Measurements from ENCODE around the gene KRT222. TPM values are rescaled to one million over a fixed set of nuclear protein-coding genes. Genes with fewer than 3 reads are reported as not detected.

The KRT222 gene
- total RNA-seq, result not detected
- not detected for polyA plus RNA-seq

GRCh38 chr17:40664582-40665333, at the start of gene KRT222:
TSS of gene KRT222 (minus strand) at chr17:40665177. CDS start at chr17:40665099, 78 bp downstream.
- no peak for DNase-seq
- no peak within 1 kb of the TSS for H3K27ac ChIP-seq (ENCODE audit: low read depth, low read length)
- H3K4me1 ChIP-seq (ENCODE audit: insufficient read depth, low read length), result peaks cover 5% of the 10 kb centered on the region
- H3K4me3 ChIP-seq (ENCODE audit: low read length), result no peak within 1 kb of the TSS
- H3K4me1 Mint-ChIP-seq, result peaks cover 0 to 8% (median 4%) of the 10 kb centered on the region in 3 donors
- no peaks in the 10 kb centered on the region for H3K36me3 ChIP-seq (ENCODE audit: insufficient read depth, low read length)
- H3K36me3 Mint-ChIP-seq, result no peaks in the 10 kb centered on the region
- POLR2A ChIA-PET, result no interaction called here
- no peaks in the 10 kb centered on the region for H3K9me3 ChIP-seq (ENCODE audit: low read length)
- CTCF ChIA-PET, result no interaction called here
- H3K9me3 Mint-ChIP-seq, result no peaks in the 10 kb centered on the region
- H3K4me3 Mint-ChIP-seq, result peak within 1 kb of the TSS in 1 of 7 donors; percentile 24
- peak within 1 kb of the TSS in 2 of 8 donors; percentile 20 to 40 for H3K27ac Mint-ChIP-seq
- peaks cover 26 to 47% of the 10 kb centered on the region in 2 donors for H3K27me3 Mint-ChIP-seq
- H3K27me3 ChIP-seq (ENCODE audit: insufficient read depth, low read length, poor library complexity, severe bottlenecking), result peaks cover 4% of the 10 kb centered on the region

GRCh38 chr17:40714473-40714872, 49.5 kb upstream of the KRT222 start:
- no peaks in the 10 kb centered on the region for H3K27me3 ChIP-seq (ENCODE audit: insufficient read depth, low read length, poor library complexity, severe bottlenecking)
- H3K27ac ChIP-seq (ENCODE audit: low read depth, low read length), result no peak overlapping the region
- Mint-ChIP-seq H3K36me3 (no peaks in the 10 kb centered on the region), H3K4me1 (no peaks in the 10 kb centered on the region), H3K27me3 (peaks cover 18 to 35% of the 10 kb centered on the region in 2 donors), H3K4me3 (no peak overlapping the region), H3K9me3 (no peaks in the 10 kb centered on the region), H3K27ac (no peak overlapping the region)
- H3K4me3 ChIP-seq (ENCODE audit: low read length), result no peak overlapping the region
- POLR2A ChIA-PET, result no interaction called here
- DNase-seq, result no peak
- no peaks in the 10 kb centered on the region for H3K4me1 ChIP-seq (ENCODE audit: insufficient read depth, low read length)
- CTCF ChIA-PET, result no interaction called here
- no peaks in the 10 kb centered on the region for H3K9me3 ChIP-seq (ENCODE audit: low read length)
- H3K36me3 ChIP-seq (ENCODE audit: insufficient read depth, low read length), result no peaks in the 10 kb centered on the region

- ChIA-PET POLR2A (no interaction called here), CTCF (no interaction called here)
- H3K27ac ChIP-seq (ENCODE audit: low read depth, low read length), result no peak overlapping the region
- H3K27me3 ChIP-seq (ENCODE audit: insufficient read depth, low read length, poor library complexity, severe bottlenecking), result no peaks in the 10 kb centered on the region
- H3K4me3 ChIP-seq (ENCODE audit: low read length), result no peak overlapping the region
- H3K4me1 ChIP-seq (ENCODE audit: insufficient read depth, low read length), result no peaks in the 10 kb centered on the region
- H3K27ac Mint-ChIP-seq, result no peak overlapping the region
- no peaks in the 10 kb centered on the region for H3K9me3 Mint-ChIP-seq
- H3K4me3 Mint-ChIP-seq, result no peak overlapping the region
- H3K4me1 Mint-ChIP-seq, result no peaks in the 10 kb centered on the region
- no peaks in the 10 kb centered on the region for H3K36me3 ChIP-seq (ENCODE audit: insufficient read depth, low read length)
- no peaks in the 10 kb centered on the region for H3K9me3 ChIP-seq (ENCODE audit: low read length)
- H3K36me3 Mint-ChIP-seq, result no peaks in the 10 kb centered on the region
- DNase-seq, result no peak
- H3K27me3 Mint-ChIP-seq, result peaks cover 20 to 55% of the 10 kb centered on the region in 2 donors
Observed at GRCh38 chr17:40707745-40708144, 42.8 kb upstream of the KRT222 start.

DNA sequence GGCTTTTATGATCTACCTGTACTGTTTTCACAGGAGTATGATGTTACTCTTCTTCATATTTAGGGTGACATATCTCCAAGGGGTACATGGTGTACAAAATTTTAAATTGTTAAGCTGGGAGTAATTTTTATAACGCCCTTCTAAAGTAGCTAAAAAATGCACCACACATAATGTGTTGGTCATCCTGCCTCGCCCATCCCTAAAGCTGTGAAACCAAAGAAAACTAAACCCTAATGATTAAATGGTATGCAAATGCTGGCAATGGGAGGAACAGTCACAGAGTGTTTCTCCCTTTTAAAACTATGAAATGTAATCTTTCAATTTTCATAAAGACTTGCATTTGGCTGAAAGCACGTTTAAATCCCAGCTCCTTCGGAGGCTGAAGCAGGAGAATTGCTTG, 40.6 kb upstream of the KRT222 start:
- Histone ChIP-seq H3K27ac (ENCODE audit: low read depth, low read length) (no peak overlapping the region), H3K27me3 (ENCODE audit: insufficient read depth, low read length, poor library complexity, severe bottlenecking) (no peaks in the 10 kb centered on the region), H3K4me1 (ENCODE audit: insufficient read depth, low read length) (no peaks in the 10 kb centered on the region), H3K36me3 (ENCODE audit: insufficient read depth, low read length) (no peaks in the 10 kb centered on the region), H3K9me3 (ENCODE audit: low read length) (no peaks in the 10 kb centered on the region), H3K4me3 (ENCODE audit: low read length) (no peak overlapping the region)
- Mint-ChIP-seq H3K36me3 (no peaks in the 10 kb centered on the region), H3K4me3 (no peak overlapping the region), H3K27ac (no peak overlapping the region), H3K4me1 (no peaks in the 10 kb centered on the region), H3K9me3 (no peaks in the 10 kb centered on the region), H3K27me3 (peaks cover 18 to 56% of the 10 kb centered on the region in 2 donors)
- ChIA-PET CTCF (interaction anchor here (0.7 to 1.3 kb wide), 2 partner anchors 18 to 1023 kb away, joined by 3 read pairs; no protein-coding TSS in a partner anchor), POLR2A (no interaction called here)
- DNase-seq, result no peak

DNA sequence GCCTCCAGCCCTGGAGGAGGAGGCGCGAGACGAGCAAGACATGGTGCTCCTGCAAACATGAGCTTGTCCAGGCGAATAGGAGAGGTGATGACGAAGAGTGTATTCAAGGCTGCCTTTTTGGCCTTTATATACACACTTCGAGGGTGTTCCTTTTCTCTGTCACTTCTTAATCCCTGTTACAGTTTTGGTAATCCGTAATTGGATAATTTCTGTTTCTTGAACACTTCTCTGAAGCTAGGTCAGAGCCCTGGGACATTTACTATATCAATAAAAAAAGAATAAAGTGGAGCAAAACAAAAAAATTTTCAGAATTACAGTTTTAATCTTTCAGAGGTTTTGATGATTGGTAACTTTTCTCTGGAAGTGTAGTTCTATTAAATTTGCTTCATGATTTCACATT, 38.7 kb upstream of the KRT222 start, which contains the start of gene KRT24:
KRT24 (minus strand) TSS at position 101 of the 400 bp plus-strand sequence; CDS start at position 42, 59 bp downstream.
- Histone ChIP-seq H3K4me3 (ENCODE audit: low read length) (no peak within 1 kb of the TSS), H3K9me3 (ENCODE audit: low read length) (no peaks in the 10 kb centered on the region), H3K36me3 (ENCODE audit: insufficient read depth, low read length) (no peaks in the 10 kb centered on the region), H3K27ac (ENCODE audit: low read depth, low read length) (no peak within 1 kb of the TSS), H3K27me3 (ENCODE audit: insufficient read depth, low read length, poor library complexity, severe bottlenecking) (no peaks in the 10 kb centered on the region), H3K4me1 (ENCODE audit: insufficient read depth, low read length) (no peaks in the 10 kb centered on the region)
- no peak for DNase-seq
- H3K9me3 Mint-ChIP-seq, result no peaks in the 10 kb centered on the region
- H3K27me3 Mint-ChIP-seq, result peaks cover 23 to 58% of the 10 kb centered on the region in 2 donors
- no peak within 1 kb of the TSS for H3K4me3 Mint-ChIP-seq
- H3K27ac Mint-ChIP-seq, result no peak within 1 kb of the TSS
- ChIA-PET CTCF (interaction anchor here (1.0 kb wide), 1 partner anchor 11 kb away, joined by 3 read pairs; no protein-coding TSS in a partner anchor), POLR2A (no interaction called here)
- no peaks in the 10 kb centered on the region for H3K36me3 Mint-ChIP-seq
- no peaks in the 10 kb centered on the region for H3K4me1 Mint-ChIP-seq

GRCh38 chr17:40702271-40702670, 37.3 kb upstream of the KRT222 start:
- H3K27me3 Mint-ChIP-seq, result peaks cover 15 to 50% of the 10 kb centered on the region in 2 donors
- H3K4me1 ChIP-seq (ENCODE audit: insufficient read depth, low read length), result no peaks in the 10 kb centered on the region
- POLR2A ChIA-PET, result interaction anchor here (0.6 kb wide), 1 partner anchor 1331 kb away, joined by 3 read pairs; no protein-coding TSS in a partner anchor
- no peak overlapping the region for H3K27ac ChIP-seq (ENCODE audit: low read depth, low read length)
- no peaks in the 10 kb centered on the region for H3K9me3 ChIP-seq (ENCODE audit: low read length)
- no peaks in the 10 kb centered on the region for H3K36me3 ChIP-seq (ENCODE audit: insufficient read depth, low read length)
- H3K4me1 Mint-ChIP-seq, result no peaks in the 10 kb centered on the region
- H3K4me3 Mint-ChIP-seq, result no peak overlapping the region
- CTCF ChIA-PET, result no interaction called here
- no peaks in the 10 kb centered on the region for H3K36me3 Mint-ChIP-seq
- H3K27me3 ChIP-seq (ENCODE audit: insufficient read depth, low read length, poor library complexity, severe bottlenecking), result no peaks in the 10 kb centered on the region
- H3K9me3 Mint-ChIP-seq, result no peaks in the 10 kb centered on the region
- no peak overlapping the region for H3K4me3 ChIP-seq (ENCODE audit: low read length)
- H3K27ac Mint-ChIP-seq, result no peak overlapping the region
- no peak for DNase-seq

DNA sequence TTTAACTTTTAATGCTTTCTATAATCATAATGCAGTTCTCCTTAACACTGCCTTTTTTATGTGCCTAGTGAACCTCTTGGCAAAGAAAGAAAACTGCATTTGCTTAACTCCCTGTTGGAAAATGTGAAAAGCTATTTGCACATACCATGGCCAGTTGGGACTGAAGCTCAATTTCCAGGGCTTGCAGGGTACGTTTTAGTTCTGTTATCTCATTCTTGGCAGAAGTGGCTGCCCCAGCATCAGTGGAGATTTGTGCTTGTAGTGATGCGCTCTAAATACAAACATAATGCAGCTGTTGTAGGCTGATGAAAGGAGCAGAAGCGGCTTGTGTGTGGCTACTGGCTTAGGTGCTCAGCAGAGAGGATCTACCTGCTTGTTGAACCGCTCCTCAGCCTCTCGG, 34.9 kb upstream of the KRT222 start:
- no peaks in the 10 kb centered on the region for H3K9me3 Mint-ChIP-seq
- H3K4me3 Mint-ChIP-seq, result no peak overlapping the region
- ChIA-PET CTCF (no interaction called here), POLR2A (no interaction called here)
- DNase-seq, result no peak
- no peaks in the 10 kb centered on the region for H3K9me3 ChIP-seq (ENCODE audit: low read length)
- no peaks in the 10 kb centered on the region for H3K4me1 ChIP-seq (ENCODE audit: insufficient read depth, low read length)
- H3K27ac ChIP-seq (ENCODE audit: low read depth, low read length), result no peak overlapping the region
- no peaks in the 10 kb centered on the region for H3K36me3 ChIP-seq (ENCODE audit: insufficient read depth, low read length)
- H3K4me1 Mint-ChIP-seq, result no peaks in the 10 kb centered on the region
- H3K27me3 Mint-ChIP-seq, result peaks cover 19 to 49% of the 10 kb centered on the region in 2 donors
- H3K4me3 ChIP-seq (ENCODE audit: low read length), result no peak overlapping the region
- no peaks in the 10 kb centered on the region for H3K36me3 Mint-ChIP-seq
- H3K27ac Mint-ChIP-seq, result no peak overlapping the region
- no peaks in the 10 kb centered on the region for H3K27me3 ChIP-seq (ENCODE audit: insufficient read depth, low read length, poor library complexity, severe bottlenecking)

- peaks cover 0 to 3% (median 0%) of the 10 kb centered on the region in 3 donors for H3K36me3 Mint-ChIP-seq
- no peaks in the 10 kb centered on the region for H3K36me3 ChIP-seq (ENCODE audit: insufficient read depth, low read length)
- no peak overlapping the region for H3K4me3 Mint-ChIP-seq
- no peak overlapping the region for H3K4me3 ChIP-seq (ENCODE audit: low read length)
- POLR2A ChIA-PET, result no interaction called here
- no peak for DNase-seq
- H3K27me3 ChIP-seq (ENCODE audit: insufficient read depth, low read length, poor library complexity, severe bottlenecking), result no peaks in the 10 kb centered on the region
- peaks cover 22 to 49% of the 10 kb centered on the region in 2 donors for H3K27me3 Mint-ChIP-seq
- no peaks in the 10 kb centered on the region for H3K4me1 ChIP-seq (ENCODE audit: insufficient read depth, low read length)
- CTCF ChIA-PET, result no interaction called here
- no peaks in the 10 kb centered on the region for H3K4me1 Mint-ChIP-seq
- no peaks in the 10 kb centered on the region for H3K9me3 Mint-ChIP-seq
- H3K9me3 ChIP-seq (ENCODE audit: low read length), result no peaks in the 10 kb centered on the region
- no peak overlapping the region for H3K27ac ChIP-seq (ENCODE audit: low read depth, low read length)
- H3K27ac Mint-ChIP-seq, result no peak overlapping the region
Observed at GRCh38 chr17:40699371-40699770, 34.4 kb upstream of the KRT222 start.

All from CD8-positive, alpha-beta memory T cell (primary cell).